NCI-H1436 (cell line): ENCODE measurements around the gene ZER1.
A peak's percentile ranks its signal among the peaks of the same experiment; 100 is the strongest.
"Not testable (repeated sequence)": the region's sequence is repeated elsewhere in the genome, so short reads cannot be mapped to it uniquely, and the experiment has no call there.

Experiments used
- DNase-seq: peaks from one replicate; lab custom pipeline; 2025; lab: John Stamatoyannopoulos, UW

ZER1 gene

DNA sequence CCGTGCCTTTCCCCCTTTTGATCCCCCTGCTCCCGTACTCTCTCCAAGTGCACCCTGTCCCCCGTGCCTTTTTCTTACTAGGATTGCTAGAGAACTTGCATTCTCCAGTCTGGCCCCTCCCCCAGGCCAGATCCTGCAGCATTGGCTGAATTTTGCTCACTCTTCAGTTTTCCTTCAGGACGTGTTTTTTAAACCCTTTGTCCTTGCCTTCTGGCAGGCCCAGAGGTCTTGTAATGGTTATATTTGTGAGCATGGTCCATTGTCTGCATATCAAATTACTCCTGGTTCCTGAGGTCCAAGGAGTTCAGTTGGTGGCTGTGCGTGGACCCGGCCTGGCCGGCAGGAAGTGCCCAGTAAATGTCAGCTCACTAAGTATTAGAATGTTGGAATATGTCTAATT, 15.9 kb upstream of the ZER1 start:
- no peak for DNase-seq

DNA sequence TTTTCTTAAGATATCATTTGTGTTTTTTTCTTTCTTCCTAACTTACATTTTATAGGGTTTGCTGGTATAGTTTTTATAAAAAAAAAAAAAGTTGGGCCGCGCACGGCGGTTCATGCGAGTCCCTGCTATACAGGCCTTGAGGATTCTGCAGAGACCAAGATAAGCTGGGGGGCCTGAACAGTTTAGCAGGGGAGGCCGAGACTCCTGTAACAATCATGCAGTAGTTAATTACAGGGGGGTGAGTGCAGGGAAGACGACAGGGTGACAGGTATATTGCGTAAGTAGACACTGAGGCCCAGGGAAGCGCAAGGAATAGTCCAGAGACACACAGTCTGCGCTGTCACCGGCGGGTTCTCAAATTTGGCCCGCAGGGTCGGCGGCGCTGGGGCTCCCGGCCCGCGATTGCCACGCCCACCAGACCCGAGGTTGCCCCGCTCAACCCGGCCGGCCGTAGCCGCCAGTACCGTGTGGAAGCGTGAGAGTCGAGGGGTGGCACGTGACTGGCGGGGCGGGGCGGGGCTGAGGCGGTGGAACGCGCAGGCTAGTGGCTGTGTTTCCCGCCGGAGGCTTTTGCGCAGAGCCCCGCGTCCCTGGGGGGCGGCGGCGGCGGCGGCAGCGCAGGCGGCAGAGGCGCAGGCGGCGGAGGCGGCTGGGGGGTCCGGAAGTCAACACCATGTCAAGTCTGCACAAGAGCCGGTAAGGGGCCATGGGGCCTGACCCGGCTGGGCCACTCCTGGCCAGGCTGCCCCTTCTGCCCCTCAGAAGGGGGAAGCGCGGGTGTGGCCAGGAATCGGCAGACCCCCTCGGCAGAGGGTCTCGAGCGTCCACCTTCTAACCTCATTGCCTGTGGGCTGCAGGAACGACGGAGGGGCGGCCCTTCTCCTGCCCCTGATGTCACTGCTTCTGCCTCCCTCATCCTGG, 15.2 kb upstream of the ZER1 start, which contains the start of gene TBC1D13:
Gene TBC1D13 (plus strand): TSS at position 573 of the 921 bp plus-strand sequence. CDS start 101 bp downstream, at position 674.
- DNase-seq: peak; percentile 75

DNA sequence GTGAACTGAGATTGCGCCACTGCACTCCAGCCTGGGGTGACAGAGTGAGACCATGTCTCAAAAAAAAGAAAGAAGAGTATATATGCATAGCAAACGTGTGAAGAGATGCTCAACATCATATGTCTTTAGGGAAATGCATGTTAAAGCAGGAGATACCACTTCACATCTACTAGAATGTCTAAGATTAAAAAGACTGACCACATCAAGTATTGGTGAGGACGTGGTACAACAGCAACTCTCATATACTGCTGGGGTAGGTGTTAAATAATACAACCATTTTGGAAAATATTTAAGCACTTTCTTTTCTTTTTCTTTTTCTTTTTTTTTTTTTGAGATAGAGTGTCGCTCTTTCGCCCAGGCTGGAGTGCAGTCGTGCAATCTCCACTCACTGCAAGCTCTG, 13.7 kb upstream of the ZER1 start:
- DNase-seq: no peak

GRCh38 chr9:128782669-128783068, 10.9 kb upstream of the ZER1 start:
- DNase-seq: no peak

GRCh38 chr9:128781187-128782070, 9.7 kb upstream of the ZER1 start:
- DNase-seq: no peak

- DNase-seq: not testable (repeated sequence)
Measured at GRCh38 chr9:128780093-128780492, 8.4 kb upstream of the ZER1 start.

DNA sequence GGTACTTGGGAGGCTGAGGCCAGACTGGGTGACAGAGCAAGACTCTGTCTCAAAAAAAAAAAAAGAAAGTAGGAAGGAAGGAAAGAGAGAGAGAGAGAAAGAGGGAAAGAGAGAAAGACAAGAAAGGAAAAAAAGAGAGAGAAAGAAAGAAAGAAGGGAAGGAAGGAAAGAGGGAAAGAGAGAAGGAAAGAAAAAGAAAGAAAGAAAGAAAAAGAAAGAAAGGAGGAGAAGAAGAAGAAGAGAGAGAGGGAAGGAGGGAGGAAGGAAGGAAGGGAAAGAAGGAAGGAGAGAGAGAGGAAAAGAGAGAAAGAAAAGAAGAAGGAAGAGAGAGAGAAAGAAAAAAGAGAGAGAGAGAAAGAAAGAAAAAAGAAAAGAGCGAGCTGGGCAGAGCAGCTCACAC, 3.1 kb upstream of the ZER1 start:
- DNase-seq: no peak

- DNase-seq: no peak
Measured at GRCh38 chr9:128773049-128773448, 1.3 kb upstream of the ZER1 start.

DNA sequence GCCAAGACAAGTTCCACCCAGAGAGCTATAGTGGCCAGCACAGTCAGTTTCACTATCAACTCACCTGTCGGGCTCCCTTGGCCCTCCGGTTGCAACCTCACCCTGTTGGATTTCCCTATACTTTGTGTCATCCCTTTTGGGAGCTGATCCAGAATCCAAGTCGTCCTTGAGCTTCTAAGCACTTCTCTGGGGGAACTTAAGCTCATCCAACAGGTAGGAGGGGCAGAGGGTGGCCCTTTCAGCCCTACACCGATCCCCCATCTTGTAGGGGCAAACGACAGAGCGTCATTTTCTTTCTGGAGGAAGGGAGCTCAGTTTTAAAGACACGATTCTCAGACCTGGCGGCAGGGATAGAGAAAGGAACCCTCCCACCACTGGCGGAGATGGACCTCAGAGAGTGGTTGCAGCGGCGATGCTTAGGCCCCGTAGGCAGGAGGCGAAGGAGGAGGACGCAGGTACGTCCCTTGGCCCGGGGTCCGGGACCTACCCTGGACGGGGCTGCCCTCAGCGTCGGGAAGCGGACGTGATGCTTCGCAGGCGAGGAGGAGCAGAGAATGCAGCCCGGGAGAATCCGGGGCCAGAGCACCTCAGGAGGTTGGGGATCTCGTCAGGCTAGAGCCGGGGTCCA, 519 bp downstream of the ZER1 start:
- no peak for DNase-seq

DNA sequence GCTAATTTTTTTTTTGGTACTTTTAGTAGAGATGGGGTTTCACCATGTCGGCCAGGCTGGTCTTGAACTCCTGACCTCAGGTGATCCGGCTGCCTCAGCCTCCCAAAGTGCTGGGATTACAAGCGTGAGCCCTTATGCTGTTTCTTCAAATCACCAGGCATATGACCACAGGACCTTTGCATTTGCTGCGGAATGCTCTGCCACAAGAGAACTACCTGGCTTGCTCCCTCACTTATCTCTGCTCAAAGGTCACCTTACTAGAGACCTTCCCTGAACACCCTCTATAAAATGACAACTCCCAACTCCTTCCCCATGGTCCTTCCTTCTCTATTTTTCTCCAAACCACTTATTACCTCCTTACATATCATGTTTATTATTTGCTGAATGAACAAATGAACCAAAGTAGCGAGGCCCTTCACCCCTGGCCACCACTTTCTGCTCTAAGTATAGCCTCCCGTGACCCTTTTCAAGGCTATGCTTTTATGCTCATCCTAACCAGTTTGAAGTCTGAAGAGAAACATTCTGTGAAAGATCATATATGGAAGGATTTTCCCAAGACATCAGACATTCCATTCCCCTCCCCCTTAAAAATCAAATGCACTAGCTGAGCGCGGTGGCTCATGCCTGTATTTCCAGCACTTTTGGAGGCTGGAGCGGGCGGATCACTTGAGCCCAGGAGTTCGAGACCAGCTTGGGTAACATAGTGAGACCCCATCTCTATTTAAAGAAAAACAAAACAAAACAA, 1.3 kb downstream of the ZER1 start:
- DNase-seq: no peak

GRCh38 chr9:128768606-128769005, 3.1 kb downstream of the ZER1 start:
- DNase-seq: no peak

- no peak for DNase-seq
Measured at GRCh38 chr9:128765499-128765898, 6.2 kb downstream of the ZER1 start.

DNA sequence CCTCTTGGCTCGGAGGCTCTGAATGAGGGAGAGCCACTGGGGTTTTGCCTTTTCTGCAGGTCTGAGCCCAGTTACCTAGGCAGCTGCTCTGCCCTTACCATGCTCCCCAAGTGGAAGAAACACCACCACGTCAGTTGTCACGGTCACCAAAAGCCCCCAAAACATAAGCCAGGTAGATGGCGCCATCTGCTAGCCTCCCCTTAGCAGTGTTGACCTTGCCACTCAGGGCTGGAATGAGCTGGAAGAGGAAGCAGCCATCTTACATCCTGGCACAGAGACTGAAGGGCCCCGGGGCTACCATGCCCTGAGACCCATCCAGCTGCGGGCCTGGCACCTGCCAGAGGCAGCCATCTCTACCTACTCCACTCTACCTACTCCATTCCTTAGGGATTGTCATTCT, 7.4 kb downstream of the ZER1 start:
- no peak for DNase-seq

GRCh38 chr9:128762671-128763449, 8.9 kb downstream of the ZER1 start:
- no peak for DNase-seq

- no peak for DNase-seq
Measured at GRCh38 chr9:128757602-128758001, 14.1 kb downstream of the ZER1 start.

GRCh38 chr9:128753627-128754026, 18.1 kb downstream of the ZER1 start:
- no peak for DNase-seq

DNA sequence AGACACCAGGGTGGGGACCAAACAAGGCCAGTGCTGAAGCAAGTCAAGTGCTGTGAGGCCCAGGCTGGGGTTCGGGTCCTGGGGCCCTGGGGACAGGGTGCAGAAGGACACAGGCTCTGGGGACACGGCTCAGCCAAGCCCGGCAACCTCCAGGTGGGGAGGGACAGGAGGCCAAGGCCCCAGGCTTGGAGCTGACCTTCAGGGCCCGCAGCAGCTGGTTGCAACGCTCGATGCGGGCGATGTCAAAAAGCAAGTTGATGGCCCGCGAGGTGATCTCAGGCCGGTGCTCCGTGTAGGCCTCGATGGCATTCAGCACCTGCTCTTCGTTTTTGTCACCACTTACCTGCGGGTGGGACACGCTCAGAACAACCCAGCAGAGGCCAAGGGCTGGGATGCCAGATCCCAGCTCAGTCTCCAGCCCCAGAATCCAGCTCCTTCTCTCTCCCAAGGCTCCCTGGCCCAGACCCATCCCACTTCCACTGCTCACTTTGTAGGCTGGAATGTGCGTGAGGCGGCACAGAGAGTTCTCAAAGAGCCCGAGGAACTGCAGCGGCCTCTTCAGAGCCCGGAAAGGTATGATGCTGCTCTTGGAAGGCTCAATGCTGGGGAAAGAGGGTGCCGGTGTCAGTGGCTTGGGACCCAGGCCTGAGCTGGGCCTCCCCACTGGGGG, 20.7 kb downstream of the ZER1 start:
- no peak for DNase-seq

GRCh38 chr9:128747241-128747640, 24.5 kb downstream of the ZER1 start:
- no peak for DNase-seq

DNA sequence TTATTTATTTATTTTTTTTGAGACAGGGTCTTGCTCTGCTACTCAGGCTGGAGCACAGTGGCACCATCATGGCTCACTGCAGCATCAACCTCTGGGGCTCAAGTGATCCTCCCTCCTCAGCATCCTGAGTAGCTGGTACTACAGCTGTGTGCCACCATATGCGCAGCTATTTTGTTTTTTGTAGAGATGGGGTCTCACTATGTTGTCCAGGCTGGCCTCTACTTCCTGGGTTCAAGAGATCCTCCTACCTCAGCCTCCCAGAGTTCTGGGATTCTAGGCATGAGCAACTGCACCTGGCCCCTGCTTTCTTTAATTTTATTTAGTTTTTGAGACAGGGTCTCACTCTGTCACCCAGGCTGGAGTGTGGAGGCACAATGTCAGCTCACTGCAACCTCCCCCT, 28.3 kb downstream of the ZER1 start:
- no peak for DNase-seq

DNA sequence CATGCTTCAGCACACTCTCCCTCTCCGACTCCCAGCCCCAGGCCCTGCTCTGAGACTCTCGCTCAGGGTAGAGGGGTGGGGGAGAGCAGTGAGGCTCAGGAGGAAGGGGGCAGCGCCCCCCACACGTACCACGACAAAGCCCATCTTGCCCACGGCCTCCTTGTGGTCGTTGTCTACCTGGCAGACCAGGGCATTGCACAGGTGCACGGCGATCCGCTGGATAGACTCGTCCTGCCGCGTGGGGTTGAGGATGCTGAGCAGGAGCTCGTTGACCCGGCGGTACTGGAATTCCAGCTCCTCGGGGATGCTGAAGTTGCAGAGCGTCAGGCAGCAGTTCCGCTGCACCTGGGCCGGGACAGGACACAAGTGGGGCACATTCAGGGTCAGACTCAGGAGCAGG, 29.3 kb downstream of the ZER1 start:
- DNase-seq: no peak
